Fibroblast of pulmonary artery (primary cell): Measurements from ENCODE around the gene TUBB1.
A peak's percentile ranks its signal among the peaks of the same experiment; 100 is the strongest.

Source experiments
- DNase-seq: peaks from one replicate; pipeline ENCODE4 v3.0.0-alpha.2; 2010; ENCODE audit warnings: low read depth
- H3K4me3 ChIP-seq: replicated peaks from 2 replicates; pipeline ENCODE4 v1.5.1; 2011; ENCODE audit warnings: low read depth, mild to moderate bottlenecking, control low read depth, low read length, moderate library complexity
- CTCF ChIP-seq: IDR thresholded peaks from 2 replicates; pipeline ENCODE4 v1.5.1; 2011; ENCODE audit warnings: mild to moderate bottlenecking, control low read depth, low read length, inconsistent platforms; ENCODE audit errors: missing control alignments

Gene TUBB1

GRCh38 chr20:59042796-59043631, 23.8 kb downstream of the TUBB1 start:
- DNase-seq, result peak; percentile 91
- TF ChIP-seq CTCF, result no peak
- peak overlapping the region; percentile 85 for H3K4me3 ChIP-seq

GRCh38 chr20:59043698-59044097, 24.5 kb downstream of the TUBB1 start:
- no peak for TF ChIP-seq CTCF
- DNase-seq, result no peak
- no peak overlapping the region for H3K4me3 ChIP-seq

GRCh38 chr20:59044295-59044694, 25.1 kb downstream of the TUBB1 start:
- DNase-seq, result no peak
- TF ChIP-seq CTCF, result no peak
- no peak overlapping the region for H3K4me3 ChIP-seq

GRCh38 chr20:59044796-59045195, 25.6 kb downstream of the TUBB1 start:
- TF ChIP-seq CTCF, result no peak
- H3K4me3 ChIP-seq, result no peak overlapping the region
- DNase-seq, result no peak

GRCh38 chr20:59046862-59047261, 27.6 kb downstream of the TUBB1 start:
- H3K4me3 ChIP-seq, result no peak overlapping the region
- TF ChIP-seq CTCF, result no peak
- DNase-seq, result no peak

GRCh38 chr20:59047938-59048680, 28.9 kb downstream of the TUBB1 start:
- no peak for DNase-seq
- TF ChIP-seq CTCF, result no peak
- H3K4me3 ChIP-seq, result no peak overlapping the region

- TF ChIP-seq CTCF, result no peak
- no peak for DNase-seq
- no peak overlapping the region for H3K4me3 ChIP-seq
These were observed 29.4 kb downstream of the TUBB1 start for GRCh38 chr20:59048681-59049030.
